IMR-90 (cell line): ENCODE measurements around the gene TENT4B.

ENCODE experiments used
- MAFK ChIP-seq: IDR thresholded peaks from 2 replicates; pipeline ENCODE4 v1.6.1; 2012; ENCODE audit warnings: low read depth, low read length, improper control_type of control experiment
- POLR2A ChIP-seq: IDR thresholded peaks from 2 replicates; pipeline ENCODE4 v1.6.1; 2012; ENCODE audit warnings: mild to moderate bottlenecking, low read depth, low read length
- SMC3 ChIP-seq: fragments of 150-350 bp; IDR thresholded peaks from 2 replicates; pipeline ENCODE4 v1.6.1; 2016; ENCODE audit warnings: low read depth, mild to moderate bottlenecking, antibody characterized with exemption, low read length, moderate library complexity
- TF ChIP-seq, protein P1 (sequence below): conservative IDR thresholded peaks from 2 replicates; pipeline ENCODE4 v1.5.1; 2012; ENCODE audit warnings: mild to moderate bottlenecking, low read depth, low read length, improper control_type of control experiment
- TF ChIP-seq, protein P2 (sequence below): fragments of 150-350 bp; IDR thresholded peaks from 2 replicates; pipeline ENCODE4 v1.6.1; 2017; ENCODE audit warnings: mild to moderate bottlenecking, antibody characterized with exemption, low read length, low read depth

GRCh38 chr16:50133214-50133613 is 19.9 kb upstream of the TENT4B start:
- TF ChIP-seq, protein P1, sequence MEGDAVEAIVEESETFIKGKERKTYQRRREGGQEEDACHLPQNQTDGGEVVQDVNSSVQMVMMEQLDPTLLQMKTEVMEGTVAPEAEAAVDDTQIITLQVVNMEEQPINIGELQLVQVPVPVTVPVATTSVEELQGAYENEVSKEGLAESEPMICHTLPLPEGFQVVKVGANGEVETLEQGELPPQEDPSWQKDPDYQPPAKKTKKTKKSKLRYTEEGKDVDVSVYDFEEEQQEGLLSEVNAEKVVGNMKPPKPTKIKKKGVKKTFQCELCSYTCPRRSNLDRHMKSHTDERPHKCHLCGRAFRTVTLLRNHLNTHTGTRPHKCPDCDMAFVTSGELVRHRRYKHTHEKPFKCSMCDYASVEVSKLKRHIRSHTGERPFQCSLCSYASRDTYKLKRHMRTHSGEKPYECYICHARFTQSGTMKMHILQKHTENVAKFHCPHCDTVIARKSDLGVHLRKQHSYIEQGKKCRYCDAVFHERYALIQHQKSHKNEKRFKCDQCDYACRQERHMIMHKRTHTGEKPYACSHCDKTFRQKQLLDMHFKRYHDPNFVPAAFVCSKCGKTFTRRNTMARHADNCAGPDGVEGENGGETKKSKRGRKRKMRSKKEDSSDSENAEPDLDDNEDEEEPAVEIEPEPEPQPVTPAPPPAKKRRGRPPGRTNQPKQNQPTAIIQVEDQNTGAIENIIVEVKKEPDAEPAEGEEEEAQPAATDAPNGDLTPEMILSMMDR, result no peak
- no peak for TF ChIP-seq POLR2A
- peak; percentile 81 for TF ChIP-seq MAFK
- no peak for TF ChIP-seq SMC3
- TF ChIP-seq, protein P2, sequence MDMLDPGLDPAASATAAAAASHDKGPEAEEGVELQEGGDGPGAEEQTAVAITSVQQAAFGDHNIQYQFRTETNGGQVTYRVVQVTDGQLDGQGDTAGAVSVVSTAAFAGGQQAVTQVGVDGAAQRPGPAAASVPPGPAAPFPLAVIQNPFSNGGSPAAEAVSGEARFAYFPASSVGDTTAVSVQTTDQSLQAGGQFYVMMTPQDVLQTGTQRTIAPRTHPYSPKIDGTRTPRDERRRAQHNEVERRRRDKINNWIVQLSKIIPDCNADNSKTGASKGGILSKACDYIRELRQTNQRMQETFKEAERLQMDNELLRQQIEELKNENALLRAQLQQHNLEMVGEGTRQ, result no peak
